Activated CD4-positive, alpha-beta T cell treated with anti-CD3 and anti-CD28 coated beads for 4 hours (primary cell): ENCODE results near the gene QRICH2.
A peak's percentile ranks its signal among the peaks of the same experiment; 100 is the strongest.
"Not testable (repeated sequence)": the region's sequence is repeated elsewhere in the genome, so short reads cannot be mapped to it uniquely, and the experiment has no call there.

Source experiments
- DNase-seq, 2 donors: peaks; one replicate each; pipeline ENCODE4 v3.0.0-alpha.2; 2020

Gene QRICH2

GRCh38 chr17:76329664-76330063 lies 21.6 kb upstream of the QRICH2 start:
- DNase-seq: no peak

GRCh38 chr17:76327696-76328095 lies 19.6 kb upstream of the QRICH2 start:
- DNase-seq: no peak

GRCh38 chr17:76326306-76326705 lies 18.2 kb upstream of the QRICH2 start:
- no peak for DNase-seq

DNA sequence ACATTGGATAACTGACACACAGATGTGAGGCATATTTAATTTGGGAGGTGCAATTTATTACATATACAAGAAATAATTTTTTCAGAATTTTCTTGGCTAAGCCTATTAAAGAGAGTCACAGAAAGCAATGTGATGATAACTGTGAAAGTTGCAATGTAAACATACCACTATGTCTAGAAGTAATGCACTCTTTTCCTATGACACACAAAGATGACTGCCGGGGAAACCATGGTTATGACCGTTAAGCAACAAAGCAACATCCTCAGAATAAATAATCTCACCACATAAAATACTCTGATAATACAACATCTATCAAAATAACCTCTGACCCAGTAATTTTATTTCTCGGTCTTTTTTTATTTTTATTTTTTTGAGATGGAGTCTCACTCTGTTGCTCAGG lies 10.5 kb upstream of the QRICH2 start:
- no peak for DNase-seq

DNA sequence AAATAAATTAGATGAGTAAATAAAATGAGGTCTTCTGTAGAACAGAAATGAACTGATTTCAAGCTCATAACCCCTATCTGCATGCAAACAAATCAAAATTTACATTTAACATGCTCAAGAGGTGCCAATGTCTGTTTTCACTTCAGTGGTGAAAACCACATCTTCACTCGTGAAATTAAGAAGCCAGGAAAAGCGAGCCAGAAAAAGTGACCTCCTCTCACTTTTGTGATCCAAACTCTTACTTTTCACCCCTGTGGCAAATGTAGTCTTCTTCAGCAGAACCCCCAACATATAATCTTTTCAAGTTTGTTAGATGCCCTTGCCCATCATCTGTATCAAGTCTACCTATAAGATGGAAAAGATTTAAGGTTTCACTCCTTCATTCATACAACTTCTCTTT lies 9.5 kb upstream of the QRICH2 start:
- no peak for DNase-seq

DNA sequence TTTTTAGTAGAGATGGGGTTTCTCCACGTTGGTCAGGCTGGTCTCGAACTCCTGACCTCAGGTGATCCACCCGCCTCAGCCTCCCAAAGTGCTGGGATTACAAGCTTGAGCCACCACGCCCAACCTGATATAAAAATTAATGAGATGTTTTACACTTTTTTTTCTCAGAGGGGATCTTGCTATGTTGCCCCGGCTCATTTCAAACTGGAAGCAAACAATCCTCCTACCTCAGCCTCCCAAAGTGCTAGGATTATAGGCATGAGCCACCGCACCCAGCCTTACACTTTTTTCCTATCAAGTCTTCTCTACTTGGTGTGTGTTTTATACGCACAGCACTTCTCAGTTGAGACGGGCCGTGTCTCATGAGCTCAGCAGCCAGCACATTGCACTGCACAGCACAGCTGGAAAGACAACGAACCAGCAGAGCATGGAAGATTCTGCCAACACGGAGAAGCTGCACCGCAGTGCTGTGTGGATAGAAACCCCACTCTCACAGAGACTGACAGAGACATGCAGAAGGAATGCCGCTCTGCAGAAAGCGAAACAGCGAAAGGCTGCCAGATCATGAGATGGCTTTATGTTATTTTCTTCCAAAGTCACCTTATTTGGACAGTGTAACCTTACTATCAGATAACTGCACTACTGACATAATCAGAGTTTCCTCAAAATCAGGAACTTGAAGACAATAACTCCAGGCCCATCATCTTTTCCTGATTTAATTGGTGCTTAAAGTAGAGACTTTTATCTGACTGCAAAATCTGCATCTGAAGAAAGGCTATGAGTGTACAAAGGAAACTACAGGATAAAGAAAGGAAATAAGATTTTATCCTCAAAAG lies 6.5 kb upstream of the QRICH2 start:
- no peak for DNase-seq

DNA sequence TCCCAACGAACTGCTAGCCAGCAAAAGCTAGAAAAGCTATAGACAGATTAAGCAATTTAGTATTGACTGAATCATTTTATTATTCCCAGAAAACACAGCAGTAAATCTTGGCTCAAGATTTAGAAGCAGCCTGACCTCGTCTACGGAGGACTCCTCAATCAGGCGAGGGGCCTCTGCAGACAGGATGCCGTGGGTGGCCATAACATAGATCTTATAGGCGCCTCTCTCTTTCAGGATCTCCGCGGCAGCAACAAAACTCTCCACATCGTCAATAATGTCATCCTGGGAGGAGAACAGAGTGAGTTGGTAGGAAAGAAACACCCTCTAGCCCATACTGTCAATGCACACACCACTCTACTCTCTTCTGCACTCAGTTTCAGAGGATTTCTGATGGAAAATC lies 4.7 kb upstream of the QRICH2 start:
- no peak for DNase-seq

GRCh38 chr17:76309461-76309860 lies 1.4 kb upstream of the QRICH2 start:
- no peak for DNase-seq

DNA sequence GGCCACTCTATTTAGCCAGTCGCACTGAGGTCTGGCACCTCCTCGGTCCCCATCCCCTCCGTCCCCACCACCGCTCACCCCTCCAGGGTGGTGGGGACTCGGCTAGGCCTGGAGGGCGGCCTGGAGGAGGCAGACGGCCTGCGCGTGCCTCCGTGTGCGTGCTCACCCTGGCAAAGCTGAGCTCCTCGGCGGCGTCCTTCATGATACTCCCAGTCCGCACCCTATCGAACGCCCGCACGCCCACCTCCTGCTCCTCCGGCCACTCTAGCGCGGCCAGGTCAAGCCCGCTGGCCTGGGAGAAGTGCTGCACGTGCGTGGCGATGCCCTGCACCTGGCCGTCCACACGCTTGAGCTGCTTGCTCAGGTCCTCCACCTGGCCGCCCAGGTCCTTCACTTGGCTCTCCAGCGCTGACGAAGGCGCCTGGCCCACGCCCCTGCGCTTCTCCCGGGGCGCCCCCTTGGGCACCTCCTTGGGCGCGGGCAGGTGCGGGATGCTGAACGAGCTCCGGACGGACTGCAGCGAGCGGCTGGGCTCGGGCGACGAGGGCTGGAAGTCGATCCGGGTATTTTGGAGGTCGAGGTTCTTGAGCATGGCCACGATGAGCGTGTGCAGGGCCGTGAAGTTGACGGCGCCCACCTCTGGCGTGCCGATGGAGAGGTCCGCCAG lies 644 bp downstream of the QRICH2 start:
- no peak for DNase-seq

GRCh38 chr17:76305135-76305454 lies 3.0 kb downstream of the QRICH2 start:
- DNase-seq: not testable (repeated sequence)

GRCh38 chr17:76304226-76305134 lies 3.6 kb downstream of the QRICH2 start:
- no peak for DNase-seq

DNA sequence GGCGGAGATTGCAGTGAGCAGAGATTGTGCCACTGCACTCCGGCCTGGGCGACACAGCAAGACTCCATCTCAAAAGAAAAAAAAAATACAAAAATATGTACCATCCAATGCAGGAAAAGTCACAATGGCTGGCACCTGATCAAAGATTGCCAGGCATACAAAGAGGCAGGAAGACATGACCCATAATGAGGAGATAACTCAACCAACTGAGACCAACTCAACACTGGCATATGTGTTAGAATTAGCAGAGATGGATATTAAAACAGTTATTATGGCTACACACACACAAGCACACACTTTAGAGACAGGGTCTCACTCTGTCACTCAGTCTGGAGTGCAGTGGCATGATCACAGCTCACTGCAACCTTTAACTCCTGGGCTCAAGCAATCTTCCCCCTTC lies 10.6 kb downstream of the QRICH2 start:
- DNase-seq: no peak

DNA sequence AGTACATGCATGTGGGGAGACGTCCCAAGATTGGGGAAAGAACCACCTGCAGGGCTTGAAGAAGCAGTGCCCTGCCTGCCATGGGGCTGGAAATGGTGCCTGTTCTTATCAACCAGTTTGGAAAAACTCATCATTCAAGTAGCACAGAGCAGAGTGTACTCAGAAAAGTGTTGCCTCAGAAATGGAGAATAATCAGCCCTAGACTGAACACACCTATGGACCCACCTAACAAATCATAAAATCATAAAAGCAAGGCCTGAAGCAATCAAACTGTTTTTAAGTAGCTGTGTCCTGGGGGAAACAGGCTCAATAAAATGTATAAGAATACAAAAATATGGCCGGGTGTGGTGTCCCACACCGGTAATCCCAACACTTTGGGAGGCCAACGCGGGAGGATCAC lies 11.2 kb downstream of the QRICH2 start:
- DNase-seq: no peak

GRCh38 chr17:76296186-76296585 lies 11.9 kb downstream of the QRICH2 start:
- DNase-seq: no peak

DNA sequence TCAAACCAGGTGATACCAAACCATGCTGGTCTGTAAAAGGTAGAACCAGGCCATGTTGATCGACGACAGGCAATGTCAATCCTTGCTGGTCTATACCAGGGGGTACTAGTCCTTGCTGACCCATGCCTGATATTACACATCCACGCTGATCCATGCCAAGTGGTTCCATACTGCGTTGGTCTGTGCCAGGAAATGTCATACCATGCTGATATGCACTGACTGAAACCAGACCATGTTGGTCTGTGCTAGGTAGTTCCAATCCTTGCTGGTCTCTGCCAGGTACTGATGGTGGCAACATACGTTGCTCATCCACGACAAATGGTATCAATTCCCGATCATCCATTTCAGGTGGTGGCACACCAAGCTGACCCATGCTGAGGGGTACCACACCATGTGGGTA lies 15.0 kb downstream of the QRICH2 start:
- no peak for DNase-seq

- DNase-seq: no peak
Observed at GRCh38 chr17:76292567-76292966, 15.5 kb downstream of the QRICH2 start.

GRCh38 chr17:76281573-76282371 lies 26.3 kb downstream of the QRICH2 start:
- DNase-seq: no peak

DNA sequence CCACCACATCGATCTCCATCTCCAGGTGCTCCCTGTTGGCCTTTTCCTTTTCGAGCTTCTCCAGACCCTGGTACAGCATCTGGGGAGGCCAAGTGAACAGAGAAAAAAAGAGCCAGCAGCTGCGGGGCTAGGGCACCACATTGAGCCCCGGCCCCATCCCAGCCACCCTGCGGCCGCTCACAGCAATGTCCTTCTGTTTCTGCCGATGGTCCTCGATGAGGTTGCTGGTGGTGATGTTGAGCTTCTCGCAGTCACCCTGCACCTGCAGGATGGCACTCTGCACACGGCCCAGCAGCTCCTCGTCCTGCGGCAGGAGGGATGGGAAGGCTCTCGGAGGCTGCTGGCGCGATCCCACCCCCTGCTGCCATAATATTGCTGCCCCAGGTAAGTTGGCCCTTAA lies 27.4 kb downstream of the QRICH2 start:
- no peak for DNase-seq

DNA sequence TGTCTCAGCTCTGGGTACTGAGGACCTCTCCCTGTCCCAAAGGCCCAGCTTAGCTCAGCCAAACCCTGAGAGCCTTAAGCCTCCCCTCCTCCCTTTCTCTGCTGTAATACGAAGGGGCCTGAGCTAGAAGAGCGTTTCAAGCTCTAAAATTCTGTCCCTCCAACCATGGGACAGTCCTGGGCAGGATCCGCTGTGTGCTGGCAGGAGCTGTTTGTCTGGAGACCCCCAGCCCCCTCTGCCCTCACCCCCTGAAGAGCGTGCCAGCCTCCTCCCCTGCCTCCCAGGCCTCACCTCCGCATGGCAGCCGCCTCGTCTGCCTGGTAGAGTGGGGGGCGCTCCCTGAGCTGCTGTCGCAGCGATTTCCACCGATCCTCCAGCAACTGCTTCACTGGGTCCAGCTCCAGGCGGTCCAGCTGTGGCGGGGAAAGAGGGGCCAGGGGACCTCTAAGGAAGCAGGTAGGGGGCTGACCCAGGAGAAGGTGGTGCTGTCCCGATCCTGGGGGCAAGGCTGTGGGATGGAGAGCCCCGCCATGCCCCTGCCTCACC lies 28.3 kb downstream of the QRICH2 start:
- DNase-seq: no peak

- peak; percentile 81 to 88 for DNase-seq
Observed at GRCh38 chr17:76278952-76279741, 28.9 kb downstream of the QRICH2 start.

- no peak for DNase-seq
Observed at GRCh38 chr17:76278268-76278908, 29.7 kb downstream of the QRICH2 start.
